HCT116 (cell line): ENCODE measurements around the gene SLC9A9. TPM values are rescaled to one million over a fixed set of nuclear protein-coding genes. Genes with fewer than 3 reads are reported as not detected.

ENCODE experiments used
- ATAC-seq: fragments of 200-7000 bp; cut with Tn5 transposase; 2 replicates; pipeline ENCODE4 v1.9.1; 2020; ENCODE audit warnings: mild to moderate bottlenecking, moderate library complexity
- BruUV-seq: library from RNA; stranded (reverse); fragments of 400-500 nt; replicated peaks from 2 replicates; lab custom pipeline; 2021; lab: Mats Ljungman, UMichigan
- CTCF ChIA-PET: fragments of 300-600 bp; sonication (Branson Sonifier 250); formaldehyde crosslinking; loops from one replicate; lab custom pipeline; 2021; ENCODE audit warnings: antibody characterized with exemption; lab: Charles Lee
- POLR2A ChIA-PET: fragments of 300-600, 350-600 bp; sonication (Branson Sonifier 250); formaldehyde crosslinking; loops from one replicate; lab custom pipeline; 2021; ENCODE audit warnings: antibody characterized with exemption; lab: Charles Lee
- RAD21 ChIA-PET, 2 experiments: fragments of 300-600 bp; sonication (Branson Sonifier 250); formaldehyde crosslinking; loops; one replicate each; lab custom pipeline; 2023; ENCODE audit warnings: low total read pairs in 2 of 2; ENCODE audit not compliant: uncharacterized antibody in 2 of 2, unreplicated experiment in 2 of 2, low non-redundant PET in 1 of 2; lab: Charles Lee
- DNase-seq: peaks from one replicate; pipeline ENCODE4 v3.0.0-alpha.2; 2010; ENCODE audit warnings: low read depth, low spot score
- H2AFZ ChIP-seq: fragments of 200-600 bp; shearing (Covaris generic), sonication (generic); 2 replicates; pipeline ENCODE4 v1.6.1; 2017; ENCODE audit warnings: low read depth, mixed run types, mixed read lengths, antibody characterized with exemption, low read length; ENCODE audit not compliant: poor library complexity, severe bottlenecking
- H3K27ac ChIP-seq: 2 replicates; pipeline ENCODE4 v1.5.1; 2012; ENCODE audit warnings: low read depth, low read length
- H3K27me3 ChIP-seq: fragments of 200-600 bp; sonication (generic); 2 replicates; pipeline ENCODE4 v1.6.1; 2016; ENCODE audit warnings: mixed run types, low read length, mixed read lengths; ENCODE audit not compliant: insufficient read depth
- H3K36me3 ChIP-seq, 2 experiments: fragments of 200-500 bp in 1 of 2; fragments of 200-600 bp in 1 of 2; sonication (Bioruptor generic) in 1 of 2; sonication (generic) in 1 of 2; 2 replicates each; pipeline versions ENCODE4 v1.5.1 to v1.6.1; 2014 to 2016; ENCODE audit warnings: low read length in 2 of 2, inconsistent platforms in 1 of 2, mixed read lengths in 1 of 2, mixed run types in 1 of 2; ENCODE audit not compliant: insufficient read depth in 2 of 2, control insufficient read depth in 1 of 2
- H3K4me1 ChIP-seq, 2 experiments: fragments of 200-600 bp in 1 of 2; sonication (generic) in 1 of 2; 2 replicates each; pipeline versions ENCODE4 v1.5.1 to v1.6.1; 2012 to 2017; ENCODE audit warnings: low read length in 2 of 2, inconsistent platforms in 1 of 2, mild to moderate bottlenecking in 1 of 2, mixed read lengths in 1 of 2, mixed run types in 1 of 2, moderate library complexity in 1 of 2; ENCODE audit not compliant: insufficient read depth in 2 of 2, control insufficient read depth in 1 of 2
- H3K4me2 ChIP-seq: fragments of 200-600 bp; sonication (generic); 2 replicates; pipeline ENCODE4 v1.6.1; 2017; ENCODE audit warnings: mixed run types, low read length, mixed read lengths
- H3K4me3 ChIP-seq, 2 experiments: fragments of 200-600 bp in 1 of 2; sonication (generic) in 1 of 2; replicated peaks in 1 of 2; 2 replicates each; pipeline ENCODE4 v1.5.1; 2011 to 2016; ENCODE audit warnings: low read length in 2 of 2, control low read depth in 1 of 2, low read depth in 1 of 2, mild to moderate bottlenecking in 1 of 2, mixed read lengths in 1 of 2, mixed run types in 1 of 2
- H3K79me2 ChIP-seq: fragments of 200-600 bp; sonication (generic); 2 replicates; pipeline ENCODE4 v1.6.1; 2017; ENCODE audit warnings: mild to moderate bottlenecking, mixed run types, low read length, moderate library complexity, mixed read lengths; ENCODE audit not compliant: insufficient read depth
- H3K9ac ChIP-seq: fragments of 200-600 bp; sonication (generic); 2 replicates; pipeline ENCODE4 v1.6.1; 2016; ENCODE audit warnings: low read length, mixed read lengths
- H3K9me2 ChIP-seq: fragments of 200-600 bp; sonication (generic), shearing (Covaris generic); 2 replicates; pipeline ENCODE4 v1.6.1; 2017; ENCODE audit warnings: mixed run types, mild to moderate bottlenecking, moderate library complexity; ENCODE audit not compliant: insufficient read depth
- H3K9me3 ChIP-seq, 2 experiments: fragments of 200-500 bp in 1 of 2; fragments of 200-600 bp in 1 of 2; sonication (Bioruptor generic) in 1 of 2; sonication (generic) in 1 of 2; 2 replicates each; pipeline ENCODE4 v1.6.1; 2014 to 2017; ENCODE audit warnings: low read length in 2 of 2, mixed read lengths in 2 of 2, inconsistent platforms in 1 of 2, low read depth in 1 of 2, mild to moderate bottlenecking in 1 of 2, mixed run types in 1 of 2, moderate library complexity in 1 of 2; ENCODE audit not compliant: control insufficient read depth in 1 of 2, insufficient read depth in 1 of 2
- H4K20me1 ChIP-seq: fragments of 200-600 bp; sonication (generic), shearing (Covaris generic); 2 replicates; pipeline ENCODE4 v1.6.1; 2017; ENCODE audit warnings: mixed run types, mild to moderate bottlenecking, moderate library complexity; ENCODE audit not compliant: insufficient read depth
- ELF1 ChIP-seq: IDR thresholded peaks from 2 replicates; pipeline ENCODE4 v1.6.1; 2012; ENCODE audit warnings: low read depth, borderline replicate concordance
- JUND ChIP-seq: IDR thresholded peaks from 2 replicates; pipeline ENCODE4 v1.6.1; 2012
- REST ChIP-seq: IDR thresholded peaks from 2 replicates; pipeline ENCODE4 v1.6.1; 2012; ENCODE audit warnings: low read depth
- SP1 ChIP-seq: IDR thresholded peaks from 2 replicates; pipeline ENCODE4 v1.6.1; 2012; ENCODE audit warnings: low read depth
- SRF ChIP-seq: IDR thresholded peaks from 2 replicates; pipeline ENCODE4 v1.6.1; 2012; ENCODE audit warnings: low read depth
- TCF7L2 ChIP-seq: IDR thresholded peaks from 2 replicates; pipeline ENCODE4 v1.7.0; 2011; ENCODE audit warnings: borderline replicate concordance, inconsistent platforms; ENCODE audit not compliant: insufficient read depth, insufficient read length; ENCODE audit errors: extremely low read depth
- YY1 ChIP-seq: IDR thresholded peaks from 2 replicates; pipeline ENCODE4 v1.6.1; 2011; ENCODE audit warnings: low read length, low read depth, moderate library complexity, mild to moderate bottlenecking; ENCODE audit not compliant: insufficient replicate concordance; ENCODE audit errors: extremely low read depth
- ZNF274 ChIP-seq: fragments of 200-500 bp; sonication (Bioruptor generic); IDR thresholded peaks from 2 replicates; pipeline ENCODE4 v1.6.1; 2014; ENCODE audit warnings: mild to moderate bottlenecking, low read depth, low read length, inconsistent platforms
- intact Hi-C: fragments of 100-400 bp; cut with micrococcal nuclease; formaldehyde crosslinking; loops from 2 replicates; pipeline ENCODE4 v1.10.0; 2022
- total RNA-seq: library from RNA; stranded (reverse); gene quantifications from one replicate; pipeline ENCODE4 v1.2.1, GENCODE V29; 2021; ENCODE audit not compliant: unreplicated experiment

The SLC9A9 gene
- total RNA-seq, 1 experiment from 2014 or later, result 0.20 TPM

- Histone ChIP-seq H3K79me2 (no peaks in the 10 kb centered on the region), H3K4me1 (peaks cover 0 to 15% of the 10 kb centered on the region in 2 experiments; a peak in 1 of 4 replicates), H3K9me3 (no peaks in the 10 kb centered on the region), H2AFZ (no peak overlapping the region), H3K4me2 (no peak overlapping the region), H3K4me3 (no peak overlapping the region), H4K20me1 (no peaks in the 10 kb centered on the region), H3K9ac (no peak overlapping the region), H3K27ac (no peak overlapping the region), H3K9me2 (no peaks in the 10 kb centered on the region), H3K36me3 (no peaks in the 10 kb centered on the region), H3K27me3 (no peaks in the 10 kb centered on the region)
- ATAC-seq, result peak; percentile 50; the same call in 1 of the 2 replicates
- ChIA-PET CTCF (no interaction called here), POLR2A (no interaction called here), RAD21 (no interaction called here)
- DNase-seq, result no peak
- no peak for TF ChIP-seq SRF
- no peak for TF ChIP-seq TCF7L2
- TF ChIP-seq JUND, result 0 out of 2 replicates have a peak, but pooled peaks have one; percentile 11
- intact Hi-C loops, result no loop called here
- BruUV-seq, result no TSS peak
Observed at GRCh38 chr3:143306407-143306806, 541.9 kb downstream of the SLC9A9 start.

DNA sequence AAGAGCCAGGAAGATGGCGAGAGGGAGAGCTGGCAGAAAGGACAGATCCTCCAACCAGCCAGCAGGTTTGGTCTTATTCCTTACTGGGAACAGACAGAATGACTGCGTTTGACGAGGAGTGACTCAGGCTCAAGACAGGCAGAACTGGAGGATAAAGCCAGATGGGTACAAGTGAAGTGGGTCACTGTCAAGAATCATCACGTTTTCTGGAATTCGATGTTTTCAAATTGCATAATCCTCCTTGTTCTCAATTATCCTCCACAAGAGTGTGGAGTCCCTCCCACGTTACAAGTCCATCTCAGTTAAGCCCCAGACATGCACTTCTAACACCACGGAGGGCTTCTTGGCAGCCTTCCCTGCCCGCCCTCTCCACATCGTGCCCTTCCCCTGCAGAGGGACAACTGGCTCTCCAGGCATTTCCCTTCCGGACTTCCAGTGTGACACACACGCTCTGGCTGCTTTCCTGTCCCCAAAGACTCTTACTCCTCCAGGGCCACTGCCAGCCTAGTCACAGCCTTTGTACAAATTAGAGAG, 545.6 kb downstream of the SLC9A9 start:
- Histone ChIP-seq H3K36me3 (no peaks in the 10 kb centered on the region), H4K20me1 (no peaks in the 10 kb centered on the region), H3K27ac (no peak overlapping the region), H3K4me1 (peaks cover 0 to 15% of the 10 kb centered on the region in 2 experiments; a peak in 1 of 4 replicates)
- POLR2A ChIA-PET, result no interaction called here
- TF ChIP-seq SP1, result 0 out of 2 replicates have a peak, but pooled peaks have one; percentile 7
- no peak for TF ChIP-seq ELF1
- no peak for TF ChIP-seq REST
- no peak for TF ChIP-seq ZNF274
- TF ChIP-seq TCF7L2, result no peak
- TF ChIP-seq YY1, result no peak
- TF ChIP-seq, all 23 proteins: peak for 1
- intact Hi-C loops, result no loop called here
- H2AFZ ChIP-seq, result no peak overlapping the region
- no peak overlapping the region for H3K4me3 ChIP-seq
- H3K27me3 ChIP-seq, result 0 out of 2 replicates have a peak, but pooled peaks cover 5% of the 10 kb centered on the region
- no peaks in the 10 kb centered on the region for H3K9me3 ChIP-seq
- H3K79me2 ChIP-seq, result no peaks in the 10 kb centered on the region
- BruUV-seq, result no TSS peak
- ATAC-seq, result peak; percentile 17; the same call in 1 of the 2 replicates
- no peak for DNase-seq
- peak overlapping the region; percentile 13; the same call in 1 of the 2 replicates for H3K4me2 ChIP-seq
- no peak overlapping the region for H3K9ac ChIP-seq
- RAD21 ChIA-PET, result no interaction called here
- CTCF ChIA-PET, result no interaction called here
- no peaks in the 10 kb centered on the region for H3K9me2 ChIP-seq
